ENCODE data around the gene NIBAN1. TPM values are rescaled to one million over a fixed set of nuclear protein-coding genes. Genes with fewer than 3 reads are reported as not detected.

Gene NIBAN1
- polyA plus RNA-seq, 1 donor from 2014 or later, result 0.09 TPM

GRCh38 chr1:184952428-184952827, 21.9 kb downstream of the NIBAN1 start:
- TF ChIP-seq EP300 (conservative IDR thresholded peaks at IDR 0.05; ENCODE audit: poor library complexity, severe bottlenecking), result no peak
- TF ChIP-seq MXI1 (conservative IDR thresholded peaks at IDR 0.05; ENCODE audit: poor library complexity, severe bottlenecking), result no peak
- no peak for TF ChIP-seq RAD21 (conservative IDR thresholded peaks at IDR 0.05)
- no peaks in the 10 kb centered on the region for H4K20me1 ChIP-seq (ENCODE audit: insufficient read depth)
- H3K9ac ChIP-seq (ENCODE audit: low read length), result no peak overlapping the region
- no peaks in the 10 kb centered on the region for H3K27me3 ChIP-seq (ENCODE audit: insufficient read depth, low read depth, low read length)
- no peaks in the 10 kb centered on the region for H3F3A ChIP-seq (ENCODE audit: insufficient read depth, low read length, poor library complexity, severe bottlenecking)
- no peaks in the 10 kb centered on the region for H3K79me2 ChIP-seq (replicated peaks; ENCODE audit: insufficient read depth, low read length)
- H3K9me2 ChIP-seq (ENCODE audit: insufficient read depth, low read length), result no peaks in the 10 kb centered on the region
- H3K27ac ChIP-seq (ENCODE audit: low read length), result no peak overlapping the region
- no peaks in the 10 kb centered on the region for H3K36me3 ChIP-seq (ENCODE audit: insufficient read depth, low read length)
- no peak overlapping the region for H3K4me2 ChIP-seq (ENCODE audit: low read length)
- H2AFZ ChIP-seq (ENCODE audit: low read depth, low read length), result no peak overlapping the region
- H3K9me3 ChIP-seq (ENCODE audit: low read length), result no peaks in the 10 kb centered on the region
- H3K4me3 ChIP-seq (ENCODE audit: low read length), result no peak overlapping the region

GRCh38 chr1:184951788-184952187, 22.5 kb downstream of the NIBAN1 start:
- Histone ChIP-seq H3K4me3 (ENCODE audit: low read length) (no peak overlapping the region), H3K36me3 (ENCODE audit: insufficient read depth, low read length) (no peaks in the 10 kb centered on the region), H3K27me3 (ENCODE audit: insufficient read depth, low read depth, low read length) (no peaks in the 10 kb centered on the region), H3F3A (ENCODE audit: insufficient read depth, low read length, poor library complexity, severe bottlenecking) (no peaks in the 10 kb centered on the region), H3K9me3 (ENCODE audit: low read length) (no peaks in the 10 kb centered on the region), H3K27ac (ENCODE audit: low read length) (peak overlapping the region; percentile 56), H3K9ac (ENCODE audit: low read length) (no peak overlapping the region), H3K9me2 (ENCODE audit: insufficient read depth, low read length) (no peaks in the 10 kb centered on the region), H4K20me1 (ENCODE audit: insufficient read depth) (no peaks in the 10 kb centered on the region), H3K79me2 (replicated peaks; ENCODE audit: insufficient read depth, low read length) (no peaks in the 10 kb centered on the region), H2AFZ (ENCODE audit: low read depth, low read length) (no peak overlapping the region), H3K4me2 (ENCODE audit: low read length) (no peak overlapping the region)
- TF ChIP-seq TAF1 (IDR thresholded peaks at IDR 0.05; ENCODE audit: low read depth), result no peak
- TF ChIP-seq, protein P1, sequence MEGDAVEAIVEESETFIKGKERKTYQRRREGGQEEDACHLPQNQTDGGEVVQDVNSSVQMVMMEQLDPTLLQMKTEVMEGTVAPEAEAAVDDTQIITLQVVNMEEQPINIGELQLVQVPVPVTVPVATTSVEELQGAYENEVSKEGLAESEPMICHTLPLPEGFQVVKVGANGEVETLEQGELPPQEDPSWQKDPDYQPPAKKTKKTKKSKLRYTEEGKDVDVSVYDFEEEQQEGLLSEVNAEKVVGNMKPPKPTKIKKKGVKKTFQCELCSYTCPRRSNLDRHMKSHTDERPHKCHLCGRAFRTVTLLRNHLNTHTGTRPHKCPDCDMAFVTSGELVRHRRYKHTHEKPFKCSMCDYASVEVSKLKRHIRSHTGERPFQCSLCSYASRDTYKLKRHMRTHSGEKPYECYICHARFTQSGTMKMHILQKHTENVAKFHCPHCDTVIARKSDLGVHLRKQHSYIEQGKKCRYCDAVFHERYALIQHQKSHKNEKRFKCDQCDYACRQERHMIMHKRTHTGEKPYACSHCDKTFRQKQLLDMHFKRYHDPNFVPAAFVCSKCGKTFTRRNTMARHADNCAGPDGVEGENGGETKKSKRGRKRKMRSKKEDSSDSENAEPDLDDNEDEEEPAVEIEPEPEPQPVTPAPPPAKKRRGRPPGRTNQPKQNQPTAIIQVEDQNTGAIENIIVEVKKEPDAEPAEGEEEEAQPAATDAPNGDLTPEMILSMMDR (IDR thresholded peaks at IDR 0.05; ENCODE audit: poor library complexity, severe bottlenecking), result no peak
- TF ChIP-seq EP300 (conservative IDR thresholded peaks at IDR 0.05; ENCODE audit: poor library complexity, severe bottlenecking), result no peak
- no peak for TF ChIP-seq EZH2 (IDR thresholded peaks at IDR 0.05; ENCODE audit: borderline replicate concordance, insufficient read depth, low read length, poor library complexity, severe bottlenecking)
- TF ChIP-seq SMC3 (conservative IDR thresholded peaks at IDR 0.05; ENCODE audit: poor library complexity), result no peak
- no peak for TF ChIP-seq RAD21 (conservative IDR thresholded peaks at IDR 0.05)
- TF ChIP-seq POLR2AphosphoS5 (IDR thresholded peaks at IDR 0.05), result no peak

- Histone ChIP-seq H4K20me1 (ENCODE audit: insufficient read depth) (no peaks in the 10 kb centered on the region), H3K36me3 (ENCODE audit: insufficient read depth, low read length) (no peaks in the 10 kb centered on the region), H3K9me2 (ENCODE audit: insufficient read depth, low read length) (no peaks in the 10 kb centered on the region), H3K9me3 (ENCODE audit: low read length) (no peaks in the 10 kb centered on the region), H3K9ac (ENCODE audit: low read length) (peak overlapping the region; percentile 3), H3K79me2 (replicated peaks; ENCODE audit: insufficient read depth, low read length) (no peaks in the 10 kb centered on the region), H3K4me2 (ENCODE audit: low read length) (peak overlapping the region; percentile 35), H3K27me3 (ENCODE audit: insufficient read depth, low read depth, low read length) (no peaks in the 10 kb centered on the region), H3K27ac (ENCODE audit: low read length) (peak overlapping the region; percentile 56), H3K4me3 (ENCODE audit: low read length) (peak overlapping the region; percentile 50), H3F3A (ENCODE audit: insufficient read depth, low read length, poor library complexity, severe bottlenecking) (no peaks in the 10 kb centered on the region), H2AFZ (ENCODE audit: low read depth, low read length) (no peak overlapping the region)
- TF ChIP-seq RAD21 (conservative IDR thresholded peaks at IDR 0.05), result no peak
- no peak for TF ChIP-seq MXI1 (conservative IDR thresholded peaks at IDR 0.05; ENCODE audit: poor library complexity, severe bottlenecking)
- TF ChIP-seq POLR2AphosphoS5 (IDR thresholded peaks at IDR 0.05), result no peak
- TF ChIP-seq REST (IDR thresholded peaks at IDR 0.05; ENCODE audit: borderline replicate concordance), result no peak
- TF ChIP-seq EZH2 (IDR thresholded peaks at IDR 0.05; ENCODE audit: borderline replicate concordance, insufficient read depth, low read length, poor library complexity, severe bottlenecking), result no peak
- TF ChIP-seq SMC3 (conservative IDR thresholded peaks at IDR 0.05; ENCODE audit: poor library complexity), result no peak
- TF ChIP-seq EP300 (conservative IDR thresholded peaks at IDR 0.05; ENCODE audit: poor library complexity, severe bottlenecking), result no peak
- TF ChIP-seq, protein P1 (IDR thresholded peaks at IDR 0.05; ENCODE audit: poor library complexity, severe bottlenecking), result no peak
These were observed 23.4 kb downstream of the NIBAN1 start for GRCh38 chr1:184950906-184951305.

All from neural cell (in vitro differentiated cells).